Osteocyte (in vitro differentiated cells): ENCODE results near the gene NEIL3. TPM values are rescaled to one million over a fixed set of nuclear protein-coding genes. Genes with fewer than 3 reads are reported as not detected.

ENCODE experiments used
- DNase-seq: peaks from one replicate; pipeline ENCODE4 v3.0.0; 2021; ENCODE audit warnings: mixed read lengths; ENCODE audit not compliant: unreplicated experiment; ENCODE audit errors: extremely low spot score
- H3K27ac Mint-ChIP-seq: one replicate; pipeline ENCODE4 v1.8.0; 2021; ENCODE audit warnings: mild to moderate bottlenecking, mixed read lengths; ENCODE audit not compliant: unreplicated experiment
- H3K27me3 Mint-ChIP-seq: one replicate; pipeline ENCODE4 v1.8.0; 2021; ENCODE audit warnings: mixed read lengths; ENCODE audit not compliant: unreplicated experiment
- H3K36me3 Mint-ChIP-seq: one replicate; pipeline ENCODE4 v1.8.0; 2021; ENCODE audit warnings: mixed read lengths; ENCODE audit not compliant: unreplicated experiment
- H3K4me1 Mint-ChIP-seq: one replicate; pipeline ENCODE4 v1.8.0; 2021; ENCODE audit warnings: mixed read lengths; ENCODE audit not compliant: unreplicated experiment
- H3K4me3 Mint-ChIP-seq: one replicate; pipeline ENCODE4 v1.8.0; 2021; ENCODE audit warnings: mild to moderate bottlenecking, moderate library complexity, mixed read lengths; ENCODE audit not compliant: unreplicated experiment
- H3K9me3 Mint-ChIP-seq: one replicate; pipeline ENCODE4 v1.8.0; 2021; ENCODE audit warnings: mixed read lengths; ENCODE audit not compliant: unreplicated experiment
- CTCF ChIP-seq: fragments of 200-600 bp; sonication (generic); IDR thresholded peaks from 2 replicates; pipeline ENCODE4 v1.5.0; 2021; ENCODE audit warnings: antibody characterized with exemption, mild to moderate bottlenecking, moderate library complexity
- total RNA-seq: library from RNA; stranded (reverse); gene quantifications from 2 replicates; pipeline ENCODE4 v1.2.1, GENCODE V29; 2021

NEIL3 gene
- total RNA-seq, 1 donor from 2014 or later, result 2.3 TPM

DNA sequence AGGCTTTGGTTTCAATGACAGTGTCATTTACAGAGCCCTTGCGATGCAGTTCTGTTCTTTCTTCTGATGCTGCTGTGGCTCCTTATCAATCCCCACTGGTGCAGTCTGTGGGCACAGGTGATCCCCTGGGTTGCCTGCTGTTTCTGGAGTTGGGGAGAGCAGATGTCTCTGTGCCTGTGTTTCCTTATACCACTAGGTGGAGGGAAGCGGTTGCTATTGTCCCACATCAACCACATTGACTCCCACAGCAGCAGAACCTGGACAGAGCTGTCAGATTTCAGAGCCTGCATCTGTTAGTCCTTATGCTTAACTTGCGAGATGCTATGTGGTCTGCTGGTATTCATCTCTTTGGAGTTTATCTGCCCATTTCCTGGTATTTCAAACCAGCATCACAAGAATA is 57.7 kb downstream of the NEIL3 start:
- H3K27ac Mint-ChIP-seq, result no peak overlapping the region
- H3K27me3 Mint-ChIP-seq, result no peaks in the 10 kb centered on the region
- H3K9me3 Mint-ChIP-seq, result no peaks in the 10 kb centered on the region
- no peak for TF ChIP-seq CTCF
- H3K4me1 Mint-ChIP-seq, result no peaks in the 10 kb centered on the region
- H3K36me3 Mint-ChIP-seq, result peaks cover 6% of the 10 kb centered on the region
- DNase-seq, result no peak
- H3K4me3 Mint-ChIP-seq, result no peak overlapping the region

- no peak for TF ChIP-seq CTCF
- Mint-ChIP-seq H3K27ac (no peak overlapping the region), H3K9me3 (no peaks in the 10 kb centered on the region), H3K4me3 (no peak overlapping the region), H3K4me1 (no peaks in the 10 kb centered on the region), H3K36me3 (peaks cover 3% of the 10 kb centered on the region), H3K27me3 (peaks cover 5% of the 10 kb centered on the region)
- no peak for DNase-seq
Measured at GRCh38 chr4:177369372-177369771, 59.7 kb downstream of the NEIL3 start.

GRCh38 chr4:177371461-177371860 is 61.8 kb downstream of the NEIL3 start:
- no peaks in the 10 kb centered on the region for H3K9me3 Mint-ChIP-seq
- no peak for TF ChIP-seq CTCF
- no peak for DNase-seq
- H3K27me3 Mint-ChIP-seq, result peaks cover 21% of the 10 kb centered on the region
- no peak overlapping the region for H3K4me3 Mint-ChIP-seq
- H3K36me3 Mint-ChIP-seq, result peaks cover 3% of the 10 kb centered on the region
- H3K4me1 Mint-ChIP-seq, result no peaks in the 10 kb centered on the region
- H3K27ac Mint-ChIP-seq, result no peak overlapping the region

- no peak for TF ChIP-seq CTCF
- no peak overlapping the region for H3K4me3 Mint-ChIP-seq
Measured at GRCh38 chr4:177374966-177375365, 65.3 kb downstream of the NEIL3 start.

DNA sequence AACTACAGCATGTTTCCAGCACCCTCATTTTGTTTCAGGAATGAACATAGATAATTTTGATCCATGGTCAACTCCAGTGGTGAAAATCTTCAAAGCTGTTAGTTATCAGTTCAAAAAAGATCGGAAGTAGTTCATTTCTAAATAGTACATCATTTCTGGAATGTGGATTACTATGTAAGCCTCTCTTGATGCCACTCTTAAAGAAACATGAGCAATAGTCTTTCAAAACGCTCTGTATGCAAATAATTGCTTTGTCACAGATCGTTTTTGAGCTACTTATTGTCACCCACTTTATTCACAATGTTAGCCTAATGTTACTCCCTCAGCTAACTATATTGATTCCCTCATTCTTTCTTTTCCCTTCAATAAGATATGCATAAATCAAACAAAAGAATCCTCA is 65.7 kb downstream of the NEIL3 start:
- Mint-ChIP-seq H3K9me3 (no peaks in the 10 kb centered on the region), H3K4me1 (no peaks in the 10 kb centered on the region), H3K27ac (no peak overlapping the region)

More at GRCh38 chr4:177374966-177375365, 65.3 kb downstream of the NEIL3 start:
- Mint-ChIP-seq H3K36me3 (no peaks in the 10 kb centered on the region), H3K9me3 (no peaks in the 10 kb centered on the region), H3K27ac (no peak overlapping the region), H3K27me3 (peaks cover 40% of the 10 kb centered on the region), H3K4me1 (no peaks in the 10 kb centered on the region)
- no peak for DNase-seq

More for the DNA sequence above, 65.7 kb downstream of the NEIL3 start:
- no peaks in the 10 kb centered on the region for H3K36me3 Mint-ChIP-seq
- peaks cover 40% of the 10 kb centered on the region for H3K27me3 Mint-ChIP-seq
- H3K4me3 Mint-ChIP-seq, result no peak overlapping the region
- TF ChIP-seq CTCF, result no peak
- DNase-seq, result no peak
